Vagina (tissue), 2 donors: ENCODE measurements around the gene WWOX.

ENCODE experiments used
- CTCF ChIP-seq, 3 experiments: fragments of 450-650 bp in 2 of 3; fragments of 200-600 bp in 1 of 3; sonication (generic) in 1 of 3; IDR thresholded peaks; one replicate each; pipeline ENCODE4 v1.5.1; 2017 to 2019; ENCODE audit warnings: antibody characterized with exemption in 3 of 3, mild to moderate bottlenecking in 2 of 3, moderate library complexity in 2 of 3
- POLR2A ChIP-seq, 2 donors: fragments of 450-650 bp; IDR thresholded peaks; one replicate each; pipeline ENCODE4 v1.6.1; 2017; ENCODE audit warnings: antibody characterized with exemption in 2 of 2, mild to moderate bottlenecking in 2 of 2, moderate library complexity in 2 of 2

GRCh38 chr16:78502812-78503350, 403.4 kb downstream of the WWOX start:
- TF ChIP-seq CTCF (IDR thresholded peaks at IDR 0.05) = no peak
- no peak for TF ChIP-seq POLR2A (IDR thresholded peaks at IDR 0.05)
